HL-60 (cell line): ENCODE measurements around the gene ATE1.

Experiments used
- DNase-seq, 2 experiments: peaks; one replicate each; pipeline ENCODE4 v3.0.0-alpha.2; 2010 to 2020; ENCODE audit warnings: low read depth in 1 of 2, low spot score in 1 of 2
- H3K27ac ChIP-seq: fragments of 250-450 bp; sonication (Bioruptor Pico); replicated peaks from 2 replicates; pipeline ENCODE4 v1.5.1; 2020; ENCODE audit warnings: mild to moderate bottlenecking, moderate library complexity
- H3K27me3 ChIP-seq: fragments of 250-450 bp; sonication (Bioruptor Pico); 2 replicates; pipeline ENCODE4 v1.5.1; 2021; ENCODE audit warnings: mild to moderate bottlenecking, moderate library complexity; ENCODE audit not compliant: insufficient read depth, poor library complexity, severe bottlenecking
- H3K4me3 ChIP-seq: replicated peaks from 2 replicates; pipeline ENCODE4 v1.5.1; 2011; ENCODE audit warnings: mild to moderate bottlenecking, control low read depth, low read length; ENCODE audit not compliant: insufficient read depth
- GABPA ChIP-seq: IDR thresholded peaks from 2 replicates; pipeline ENCODE4 v1.6.1; 2012; ENCODE audit warnings: low read depth
- POLR2AphosphoS5 ChIP-seq: IDR thresholded peaks from 2 replicates; pipeline ENCODE4 v1.6.1; 2012; ENCODE audit warnings: low read depth
- SPI1 ChIP-seq: IDR thresholded peaks from 2 replicates; pipeline ENCODE4 v1.6.1; 2012; ENCODE audit warnings: low read depth, mild to moderate bottlenecking, borderline replicate concordance
- TF ChIP-seq, protein P1 (sequence below): IDR thresholded peaks from 2 replicates; pipeline ENCODE4 v1.6.1; 2012; ENCODE audit warnings: low read depth; ENCODE audit not compliant: insufficient replicate concordance
- TF ChIP-seq, protein P2 (sequence below): IDR thresholded peaks from one replicate; pipeline ENCODE4 v1.5.1; 2011; ENCODE audit warnings: low read length, control low read depth, inconsistent platforms; ENCODE audit not compliant: insufficient read depth

ATE1 gene

DNA sequence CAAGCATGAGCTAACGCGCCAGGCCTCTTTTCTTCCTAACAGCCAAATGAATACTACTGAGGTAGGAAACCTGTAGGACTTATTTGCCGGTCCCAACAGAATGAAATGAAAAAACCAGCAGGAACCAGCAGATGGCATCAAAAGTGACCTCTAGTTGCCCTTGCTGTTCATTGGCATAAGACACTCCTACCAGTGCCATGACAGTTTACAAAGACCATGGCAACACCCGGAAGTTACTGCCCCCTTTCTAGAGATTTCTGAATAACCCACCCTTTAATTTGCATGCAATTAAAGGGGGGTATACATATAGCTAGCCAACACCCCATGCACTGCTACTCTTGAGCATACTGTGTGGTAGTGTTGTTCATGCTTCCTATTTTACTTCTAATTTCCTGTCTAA is 65.2 kb downstream of the ATE1 start:
- no peak for DNase-seq
- Histone ChIP-seq H3K27ac (no peak overlapping the region), H3K4me3 (no peak overlapping the region), H3K27me3 (no peaks in the 10 kb centered on the region)
- TF ChIP-seq GABPA = no peak
- TF ChIP-seq, protein P1, sequence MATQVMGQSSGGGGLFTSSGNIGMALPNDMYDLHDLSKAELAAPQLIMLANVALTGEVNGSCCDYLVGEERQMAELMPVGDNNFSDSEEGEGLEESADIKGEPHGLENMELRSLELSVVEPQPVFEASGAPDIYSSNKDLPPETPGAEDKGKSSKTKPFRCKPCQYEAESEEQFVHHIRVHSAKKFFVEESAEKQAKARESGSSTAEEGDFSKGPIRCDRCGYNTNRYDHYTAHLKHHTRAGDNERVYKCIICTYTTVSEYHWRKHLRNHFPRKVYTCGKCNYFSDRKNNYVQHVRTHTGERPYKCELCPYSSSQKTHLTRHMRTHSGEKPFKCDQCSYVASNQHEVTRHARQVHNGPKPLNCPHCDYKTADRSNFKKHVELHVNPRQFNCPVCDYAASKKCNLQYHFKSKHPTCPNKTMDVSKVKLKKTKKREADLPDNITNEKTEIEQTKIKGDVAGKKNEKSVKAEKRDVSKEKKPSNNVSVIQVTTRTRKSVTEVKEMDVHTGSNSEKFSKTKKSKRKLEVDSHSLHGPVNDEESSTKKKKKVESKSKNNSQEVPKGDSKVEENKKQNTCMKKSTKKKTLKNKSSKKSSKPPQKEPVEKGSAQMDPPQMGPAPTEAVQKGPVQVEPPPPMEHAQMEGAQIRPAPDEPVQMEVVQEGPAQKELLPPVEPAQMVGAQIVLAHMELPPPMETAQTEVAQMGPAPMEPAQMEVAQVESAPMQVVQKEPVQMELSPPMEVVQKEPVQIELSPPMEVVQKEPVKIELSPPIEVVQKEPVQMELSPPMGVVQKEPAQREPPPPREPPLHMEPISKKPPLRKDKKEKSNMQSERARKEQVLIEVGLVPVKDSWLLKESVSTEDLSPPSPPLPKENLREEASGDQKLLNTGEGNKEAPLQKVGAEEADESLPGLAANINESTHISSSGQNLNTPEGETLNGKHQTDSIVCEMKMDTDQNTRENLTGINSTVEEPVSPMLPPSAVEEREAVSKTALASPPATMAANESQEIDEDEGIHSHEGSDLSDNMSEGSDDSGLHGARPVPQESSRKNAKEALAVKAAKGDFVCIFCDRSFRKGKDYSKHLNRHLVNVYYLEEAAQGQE = no peak
- no peak for TF ChIP-seq SPI1
- TF ChIP-seq, protein P2, sequence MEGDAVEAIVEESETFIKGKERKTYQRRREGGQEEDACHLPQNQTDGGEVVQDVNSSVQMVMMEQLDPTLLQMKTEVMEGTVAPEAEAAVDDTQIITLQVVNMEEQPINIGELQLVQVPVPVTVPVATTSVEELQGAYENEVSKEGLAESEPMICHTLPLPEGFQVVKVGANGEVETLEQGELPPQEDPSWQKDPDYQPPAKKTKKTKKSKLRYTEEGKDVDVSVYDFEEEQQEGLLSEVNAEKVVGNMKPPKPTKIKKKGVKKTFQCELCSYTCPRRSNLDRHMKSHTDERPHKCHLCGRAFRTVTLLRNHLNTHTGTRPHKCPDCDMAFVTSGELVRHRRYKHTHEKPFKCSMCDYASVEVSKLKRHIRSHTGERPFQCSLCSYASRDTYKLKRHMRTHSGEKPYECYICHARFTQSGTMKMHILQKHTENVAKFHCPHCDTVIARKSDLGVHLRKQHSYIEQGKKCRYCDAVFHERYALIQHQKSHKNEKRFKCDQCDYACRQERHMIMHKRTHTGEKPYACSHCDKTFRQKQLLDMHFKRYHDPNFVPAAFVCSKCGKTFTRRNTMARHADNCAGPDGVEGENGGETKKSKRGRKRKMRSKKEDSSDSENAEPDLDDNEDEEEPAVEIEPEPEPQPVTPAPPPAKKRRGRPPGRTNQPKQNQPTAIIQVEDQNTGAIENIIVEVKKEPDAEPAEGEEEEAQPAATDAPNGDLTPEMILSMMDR = no peak
- TF ChIP-seq POLR2AphosphoS5 = no peak

DNA sequence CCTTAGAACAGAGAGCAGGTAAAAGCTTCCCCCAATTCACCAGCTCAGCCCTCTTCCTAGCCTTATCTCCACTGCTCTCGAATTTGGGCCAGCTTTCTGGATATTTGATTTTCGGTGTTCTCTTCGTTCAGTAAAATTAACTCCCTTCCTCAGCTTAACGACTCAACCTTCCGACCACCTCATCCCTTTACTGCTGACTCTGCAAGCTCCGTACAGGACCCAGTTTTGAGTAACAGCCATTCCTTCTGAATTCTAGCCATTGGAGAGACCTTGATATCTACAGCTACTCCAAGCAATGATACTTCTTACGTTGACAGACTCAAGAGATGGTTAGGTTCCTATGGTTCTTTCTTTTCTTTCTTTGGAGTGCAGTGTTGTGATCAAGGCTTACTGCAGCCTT is 65.8 kb downstream of the ATE1 start:
- no peak for DNase-seq
- H3K27me3 ChIP-seq = no peaks in the 10 kb centered on the region
- no peak for TF ChIP-seq SPI1
- no peak for TF ChIP-seq POLR2AphosphoS5
- TF ChIP-seq, protein P2 = no peak
- TF ChIP-seq, protein P1 = no peak
- TF ChIP-seq GABPA = no peak
- H3K4me3 ChIP-seq = no peak overlapping the region
- no peak overlapping the region for H3K27ac ChIP-seq

DNA sequence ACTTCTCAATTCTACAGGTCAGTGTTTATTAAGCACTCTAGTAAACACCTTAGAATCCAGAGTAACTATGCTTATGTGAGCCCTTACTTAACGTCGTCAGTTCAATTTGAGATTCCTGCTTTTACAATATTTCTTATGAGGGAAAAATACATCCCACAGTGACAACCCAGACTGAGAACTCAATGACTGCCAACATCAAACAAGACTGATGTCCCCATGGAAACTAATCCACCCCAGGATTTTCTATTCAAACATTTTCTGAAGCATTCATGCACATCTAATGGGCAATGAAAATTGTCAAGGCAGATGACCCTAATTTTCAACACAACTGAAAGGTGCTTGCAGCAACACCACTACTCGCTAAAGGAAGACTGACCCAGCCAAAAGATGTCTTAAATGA is 67.0 kb downstream of the ATE1 start:
- DNase-seq = no peak
- Histone ChIP-seq H3K27me3 (no peaks in the 10 kb centered on the region), H3K27ac (no peak overlapping the region), H3K4me3 (no peak overlapping the region)
- no peak for TF ChIP-seq GABPA
- TF ChIP-seq, protein P2 = no peak
- TF ChIP-seq SPI1 = no peak
- TF ChIP-seq POLR2AphosphoS5 = no peak
- TF ChIP-seq, protein P1 = no peak
